WTC11 (cell line): ENCODE measurements around the gene STAB1. TPM values are rescaled to one million over a fixed set of nuclear protein-coding genes. Genes with fewer than 3 reads are reported as not detected.

ENCODE experiments used
- ATAC-seq: fragments of 200-7000 bp; cut with Tn5 transposase; 2 replicates; pipeline ENCODE4 v1.10.0; 2021; ENCODE audit warnings: mild to moderate bottlenecking, moderate library complexity
- CTCF ChIA-PET: fragments of 300-600 bp; sonication (Branson Sonifier 250); formaldehyde crosslinking; loops from one replicate; lab custom pipeline; 2021; ENCODE audit warnings: antibody characterized with exemption; lab: Charles Lee
- POLR2A ChIA-PET: fragments of 350-600 bp; sonication (Branson Sonifier 250); formaldehyde crosslinking; loops from one replicate; lab custom pipeline; 2021; ENCODE audit warnings: antibody characterized with exemption; lab: Charles Lee
- DNase-seq: peaks from one replicate; pipeline ENCODE4 v3.0.0; 2021; ENCODE audit warnings: low spot score
- H3K27ac Mint-ChIP-seq: 2 replicates; pipeline ENCODE4 v1.8.0; 2021; ENCODE audit warnings: mixed read lengths
- H3K27me3 Mint-ChIP-seq: 2 replicates; pipeline ENCODE4 v1.8.0; 2021; ENCODE audit warnings: low read depth, mild to moderate bottlenecking, moderate library complexity, mixed read lengths
- H3K36me3 Mint-ChIP-seq: 2 replicates; pipeline ENCODE4 v1.8.0; 2021; ENCODE audit warnings: mixed read lengths
- H3K4me1 Mint-ChIP-seq: 2 replicates; pipeline ENCODE4 v1.8.0; 2022; ENCODE audit warnings: mixed read lengths
- H3K4me3 Mint-ChIP-seq: 2 replicates; pipeline ENCODE4 v1.8.0; 2021; ENCODE audit warnings: mild to moderate bottlenecking, moderate library complexity, mixed read lengths
- H3K9me3 Mint-ChIP-seq: 2 replicates; pipeline ENCODE4 v1.8.0; 2021; ENCODE audit warnings: mixed read lengths
- AR ChIP-seq: fragments of 250-450 bp; sonication (Bioruptor Pico); IDR thresholded peaks from 2 replicates; pipeline ENCODE4 v1.9.0; 2021; ENCODE audit warnings: mild to moderate bottlenecking
- ATF1 ChIP-seq: sonication (generic); formaldehyde crosslinking; IDR thresholded peaks from 2 replicates; pipeline ENCODE4 v1.8.1; 2023; ENCODE audit warnings: mild to moderate bottlenecking, moderate library complexity, missing genetic modification reagents
- ATF3 ChIP-seq: sonication (generic); formaldehyde crosslinking; conservative IDR thresholded peaks from 2 replicates; pipeline ENCODE4 v1.8.1; 2022; ENCODE audit warnings: mild to moderate bottlenecking, missing genetic modification reagents
- CDX4 ChIP-seq: fragments of 250-450 bp; sonication (Bioruptor Pico); IDR thresholded peaks from 2 replicates; pipeline ENCODE4 v1.9.0; 2021; ENCODE audit warnings: moderate library complexity, mild to moderate bottlenecking, inconsistent platforms, borderline replicate concordance
- FOXP4 ChIP-seq: sonication (generic); formaldehyde crosslinking; IDR thresholded peaks from 2 replicates; pipeline ENCODE4 v1.8.0; 2022; ENCODE audit warnings: mild to moderate bottlenecking, missing genetic modification reagents
- GABPB1 ChIP-seq: sonication (generic); formaldehyde crosslinking; IDR thresholded peaks from 2 replicates; pipeline ENCODE4 v1.8.1; 2023; ENCODE audit warnings: mild to moderate bottlenecking, missing genetic modification reagents
- IRF2 ChIP-seq: sonication (generic); formaldehyde crosslinking; IDR thresholded peaks from 2 replicates; pipeline ENCODE4 v1.8.0; 2022; ENCODE audit warnings: low read depth, missing genetic modification reagents, borderline replicate concordance
- NFATC4 ChIP-seq: fragments of 250-450 bp; sonication (Bioruptor Pico); IDR thresholded peaks from 2 replicates; pipeline ENCODE4 v1.9.0; 2021; ENCODE audit warnings: mild to moderate bottlenecking
- NR3C1 ChIP-seq: sonication (generic); formaldehyde crosslinking; conservative IDR thresholded peaks from 2 replicates; pipeline ENCODE4 v1.8.1; 2023; ENCODE audit warnings: low read depth, mild to moderate bottlenecking, missing genetic modification reagents
- OVOL2 ChIP-seq: fragments of 250-450 bp; sonication (Bioruptor Pico); IDR thresholded peaks from 2 replicates; pipeline ENCODE4 v1.9.0; 2021; ENCODE audit warnings: mild to moderate bottlenecking, borderline replicate concordance
- PREB ChIP-seq: sonication (generic); formaldehyde crosslinking; IDR thresholded peaks from 2 replicates; pipeline ENCODE4 v1.8.1; 2022; ENCODE audit warnings: mild to moderate bottlenecking, missing genetic modification reagents, moderate library complexity, borderline replicate concordance
- RELA ChIP-seq: sonication (generic); formaldehyde crosslinking; IDR thresholded peaks from 2 replicates; pipeline ENCODE4 v1.8.1; 2022; ENCODE audit warnings: missing genetic modification reagents, mild to moderate bottlenecking, borderline replicate concordance
- SOX15 ChIP-seq: fragments of 250-450 bp; sonication (Bioruptor Pico); IDR thresholded peaks from 2 replicates; pipeline ENCODE4 v1.9.0; 2021; ENCODE audit warnings: mild to moderate bottlenecking
- TP53 ChIP-seq: sonication (generic); formaldehyde crosslinking; IDR thresholded peaks from 2 replicates; pipeline ENCODE4 v1.8.1; 2023; ENCODE audit warnings: mild to moderate bottlenecking, missing genetic modification reagents
- ZBTB21 ChIP-seq: sonication (generic); formaldehyde crosslinking; IDR thresholded peaks from 2 replicates; pipeline ENCODE4 v1.8.1; 2023; ENCODE audit warnings: mild to moderate bottlenecking, missing genetic modification reagents, borderline replicate concordance
- ZNF219 ChIP-seq: sonication (generic); formaldehyde crosslinking; IDR thresholded peaks from 2 replicates; pipeline ENCODE4 v1.8.0; 2023; ENCODE audit warnings: missing genetic modification reagents, mild to moderate bottlenecking, borderline replicate concordance
- total RNA-seq: library from RNA; stranded (reverse); gene quantifications from 3 replicates; pipeline ENCODE4 v1.2.3, GENCODE V29; 2021
- TF ChIP-seq, protein P1 (sequence below): fragments of 250-450 bp; sonication (Bioruptor Pico); IDR thresholded peaks from 2 replicates; pipeline ENCODE4 v1.8.0; 2021; ENCODE audit warnings: mild to moderate bottlenecking
- TF ChIP-seq, protein P2 (sequence below): sonication (generic); formaldehyde crosslinking; IDR thresholded peaks from 2 replicates; pipeline ENCODE4 v1.8.1; 2023; ENCODE audit warnings: mild to moderate bottlenecking, missing genetic modification reagents
- TF ChIP-seq, protein P3 (sequence below): sonication (generic); formaldehyde crosslinking; IDR thresholded peaks from 2 replicates; pipeline ENCODE4 v1.8.1; 2023; ENCODE audit warnings: mild to moderate bottlenecking, moderate library complexity, missing genetic modification reagents

STAB1 gene
- total RNA-seq, 1 experiment from 2014 or later, result 1.9 TPM

DNA sequence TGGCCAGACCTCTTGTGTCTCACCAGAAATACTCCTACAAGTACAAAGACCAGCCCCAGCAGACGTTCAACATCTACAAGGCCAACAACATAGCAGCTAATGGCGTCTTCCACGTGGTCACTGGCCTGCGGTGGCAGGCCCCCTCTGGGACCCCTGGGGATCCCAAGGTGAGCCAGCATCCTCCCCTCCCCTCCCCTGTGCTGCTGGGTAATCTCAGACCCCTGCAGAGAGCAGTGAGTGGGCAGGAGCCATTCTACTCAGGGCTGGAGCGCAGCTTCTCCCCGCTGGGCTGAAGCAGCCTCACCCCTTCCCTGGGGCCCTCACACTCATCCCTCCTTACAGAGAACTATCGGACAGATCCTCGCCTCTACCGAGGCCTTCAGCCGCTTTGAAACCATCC is 9.8 kb downstream of the STAB1 start:
- ATAC-seq, result no peak
- H3K4me3 Mint-ChIP-seq, result no peak overlapping the region
- H3K36me3 Mint-ChIP-seq, result no peaks in the 10 kb centered on the region
- H3K4me1 Mint-ChIP-seq, result peaks cover 2% of the 10 kb centered on the region; the same call in 1 of the 2 replicates
- ChIA-PET CTCF (no interaction called here), POLR2A (no interaction called here)
- no peaks in the 10 kb centered on the region for H3K9me3 Mint-ChIP-seq
- no peak overlapping the region for H3K27ac Mint-ChIP-seq
- DNase-seq, result no peak
- TF ChIP-seq IRF2 (CRISPR knock-in tag) (no peak), OVOL2 (CRISPR knock-in tag) (no peak), NR3C1 (CRISPR knock-in tag) (no peak)
- no peaks in the 10 kb centered on the region; the same call in 1 of the 2 replicates for H3K27me3 Mint-ChIP-seq

GRCh38 chr3:52506266-52506966 is 11.3 kb downstream of the STAB1 start:
- Mint-ChIP-seq H3K36me3 (no peaks in the 10 kb centered on the region), H3K27me3 (no peaks in the 10 kb centered on the region; the same call in 1 of the 2 replicates), H3K27ac (no peak overlapping the region), H3K9me3 (no peaks in the 10 kb centered on the region), H3K4me1 (peaks cover 2% of the 10 kb centered on the region; the same call in 1 of the 2 replicates), H3K4me3 (no peak overlapping the region)
- DNase-seq (no peak), ATAC-seq (no peak)
- CTCF ChIA-PET, result no interaction called here
- POLR2A ChIA-PET, result no interaction called here
- TF ChIP-seq OVOL2 (CRISPR knock-in tag) (no peak), NFATC4 (CRISPR knock-in tag) (no peak), SOX15 (no peak), ZBTB21 (CRISPR knock-in tag) (no peak), PREB (CRISPR knock-in tag) (no peak), ZNF219 (no peak), ATF3 (CRISPR knock-in tag) (no peak), FOXP4 (CRISPR knock-in tag) (no peak), TP53 (CRISPR knock-in tag) (no peak), GABPB1 (CRISPR knock-in tag) (no peak), ATF1 (CRISPR knock-in tag) (no peak)
- TF ChIP-seq, protein P1, sequence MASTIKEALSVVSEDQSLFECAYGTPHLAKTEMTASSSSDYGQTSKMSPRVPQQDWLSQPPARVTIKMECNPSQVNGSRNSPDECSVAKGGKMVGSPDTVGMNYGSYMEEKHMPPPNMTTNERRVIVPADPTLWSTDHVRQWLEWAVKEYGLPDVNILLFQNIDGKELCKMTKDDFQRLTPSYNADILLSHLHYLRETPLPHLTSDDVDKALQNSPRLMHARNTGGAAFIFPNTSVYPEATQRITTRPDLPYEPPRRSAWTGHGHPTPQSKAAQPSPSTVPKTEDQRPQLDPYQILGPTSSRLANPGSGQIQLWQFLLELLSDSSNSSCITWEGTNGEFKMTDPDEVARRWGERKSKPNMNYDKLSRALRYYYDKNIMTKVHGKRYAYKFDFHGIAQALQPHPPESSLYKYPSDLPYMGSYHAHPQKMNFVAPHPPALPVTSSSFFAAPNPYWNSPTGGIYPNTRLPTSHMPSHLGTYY (CRISPR knock-in tag), result no peak
- TF ChIP-seq, protein P2, sequence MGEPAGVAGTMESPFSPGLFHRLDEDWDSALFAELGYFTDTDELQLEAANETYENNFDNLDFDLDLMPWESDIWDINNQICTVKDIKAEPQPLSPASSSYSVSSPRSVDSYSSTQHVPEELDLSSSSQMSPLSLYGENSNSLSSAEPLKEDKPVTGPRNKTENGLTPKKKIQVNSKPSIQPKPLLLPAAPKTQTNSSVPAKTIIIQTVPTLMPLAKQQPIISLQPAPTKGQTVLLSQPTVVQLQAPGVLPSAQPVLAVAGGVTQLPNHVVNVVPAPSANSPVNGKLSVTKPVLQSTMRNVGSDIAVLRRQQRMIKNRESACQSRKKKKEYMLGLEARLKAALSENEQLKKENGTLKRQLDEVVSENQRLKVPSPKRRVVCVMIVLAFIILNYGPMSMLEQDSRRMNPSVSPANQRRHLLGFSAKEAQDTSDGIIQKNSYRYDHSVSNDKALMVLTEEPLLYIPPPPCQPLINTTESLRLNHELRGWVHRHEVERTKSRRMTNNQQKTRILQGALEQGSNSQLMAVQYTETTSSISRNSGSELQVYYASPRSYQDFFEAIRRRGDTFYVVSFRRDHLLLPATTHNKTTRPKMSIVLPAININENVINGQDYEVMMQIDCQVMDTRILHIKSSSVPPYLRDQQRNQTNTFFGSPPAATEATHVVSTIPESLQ, result no peak

- ATAC-seq (no peak), DNase-seq (no peak)
- no peaks in the 10 kb centered on the region; the same call in 1 of the 2 replicates for H3K27me3 Mint-ChIP-seq
- H3K9me3 Mint-ChIP-seq, result no peaks in the 10 kb centered on the region
- H3K4me1 Mint-ChIP-seq, result peaks cover 2% of the 10 kb centered on the region; the same call in 1 of the 2 replicates
- H3K36me3 Mint-ChIP-seq, result no peaks in the 10 kb centered on the region
- POLR2A ChIA-PET, result no interaction called here
- CTCF ChIA-PET, result interaction anchor here (0.8 kb wide), 1 partner anchor 29 kb away, joined by 3 read pairs; the partner anchor contains the start of gene UQCC5
- H3K4me3 Mint-ChIP-seq, result no peak overlapping the region
- no peak overlapping the region for H3K27ac Mint-ChIP-seq
- TF ChIP-seq CDX4 (CRISPR knock-in tag), result no peak
- TF ChIP-seq RELA (CRISPR knock-in tag), result no peak
- TF ChIP-seq, protein P3, sequence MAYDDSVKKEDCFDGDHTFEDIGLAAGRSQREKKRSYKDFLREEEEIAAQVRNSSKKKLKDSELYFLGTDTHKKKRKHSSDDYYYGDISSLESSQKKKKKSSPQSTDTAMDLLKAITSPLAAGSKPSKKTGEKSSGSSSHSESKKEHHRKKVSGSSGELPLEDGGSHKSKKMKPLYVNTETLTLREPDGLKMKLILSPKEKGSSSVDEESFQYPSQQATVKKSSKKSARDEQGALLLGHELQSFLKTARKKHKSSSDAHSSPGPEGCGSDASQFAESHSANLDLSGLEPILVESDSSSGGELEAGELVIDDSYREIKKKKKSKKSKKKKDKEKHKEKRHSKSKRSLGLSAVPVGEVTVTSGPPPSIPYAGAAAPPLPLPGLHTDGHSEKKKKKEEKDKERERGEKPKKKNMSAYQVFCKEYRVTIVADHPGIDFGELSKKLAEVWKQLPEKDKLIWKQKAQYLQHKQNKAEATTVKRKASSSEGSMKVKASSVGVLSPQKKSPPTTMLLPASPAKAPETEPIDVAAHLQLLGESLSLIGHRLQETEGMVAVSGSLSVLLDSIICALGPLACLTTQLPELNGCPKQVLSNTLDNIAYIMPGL, result no peak
- no peak for TF ChIP-seq AR (CRISPR knock-in tag)
Observed at GRCh38 chr3:52507359-52507758, 12.2 kb downstream of the STAB1 start.
